GM21381 (cell line): ENCODE results near the gene FOXG1.

Experiments used
- ATAC-seq: cut with Tn5 transposase; IDR thresholded peaks from one replicate; pipeline ENCODE4 v1.9.1; 2021; ENCODE audit warnings: mild to moderate bottlenecking, moderate library complexity; ENCODE audit not compliant: unreplicated experiment

Gene FOXG1

DNA sequence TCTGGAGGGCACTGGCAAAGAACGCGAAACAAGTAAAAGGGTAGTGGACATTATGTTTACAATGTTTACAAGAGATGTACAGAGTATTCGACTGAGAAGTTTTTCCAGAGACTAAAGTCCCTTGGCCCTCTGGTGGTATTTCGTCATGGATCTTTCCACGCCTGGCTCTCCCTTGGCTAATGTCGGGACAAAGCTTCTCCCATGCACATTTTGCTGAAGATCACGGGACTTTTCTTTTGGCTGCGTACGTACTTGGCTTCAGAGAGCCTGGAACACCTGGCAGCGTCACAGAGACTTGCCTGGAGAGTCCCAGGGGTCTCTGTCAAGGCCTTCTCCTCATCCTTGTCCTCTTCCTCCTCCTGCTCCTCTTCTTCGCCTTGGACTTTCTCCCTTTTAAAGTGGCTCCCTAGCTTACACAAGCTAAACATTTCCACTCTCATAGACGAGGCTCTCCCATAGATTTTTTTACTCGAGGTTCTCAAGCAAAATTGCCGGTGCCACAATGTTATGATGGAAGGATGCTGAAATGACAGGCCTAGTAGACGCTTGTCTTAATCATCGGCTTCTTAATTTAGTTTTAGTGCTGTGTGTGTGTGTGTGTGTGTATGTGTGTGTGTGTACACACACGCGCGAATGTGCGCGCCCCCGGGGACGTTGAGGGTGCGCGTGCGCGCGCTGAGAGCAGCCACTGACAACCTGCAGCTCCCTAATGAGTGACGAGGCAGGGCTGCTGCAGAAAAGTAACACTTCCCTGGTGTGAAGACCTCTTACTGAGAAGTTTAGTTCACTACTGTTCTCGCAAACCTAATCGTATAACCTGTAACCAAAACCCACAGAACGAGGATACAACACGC, 4.9 kb upstream of the FOXG1 start:
- ATAC-seq = no peak

- ATAC-seq = no peak
These were observed 4.2 kb upstream of the FOXG1 start for GRCh38 chr14:28762303-28762954.

- ATAC-seq = no peak
These were observed 3.6 kb upstream of the FOXG1 start for GRCh38 chr14:28762955-28763326.

- ATAC-seq = no peak
These were observed 2.8 kb upstream of the FOXG1 start for GRCh38 chr14:28763751-28764256.

DNA sequence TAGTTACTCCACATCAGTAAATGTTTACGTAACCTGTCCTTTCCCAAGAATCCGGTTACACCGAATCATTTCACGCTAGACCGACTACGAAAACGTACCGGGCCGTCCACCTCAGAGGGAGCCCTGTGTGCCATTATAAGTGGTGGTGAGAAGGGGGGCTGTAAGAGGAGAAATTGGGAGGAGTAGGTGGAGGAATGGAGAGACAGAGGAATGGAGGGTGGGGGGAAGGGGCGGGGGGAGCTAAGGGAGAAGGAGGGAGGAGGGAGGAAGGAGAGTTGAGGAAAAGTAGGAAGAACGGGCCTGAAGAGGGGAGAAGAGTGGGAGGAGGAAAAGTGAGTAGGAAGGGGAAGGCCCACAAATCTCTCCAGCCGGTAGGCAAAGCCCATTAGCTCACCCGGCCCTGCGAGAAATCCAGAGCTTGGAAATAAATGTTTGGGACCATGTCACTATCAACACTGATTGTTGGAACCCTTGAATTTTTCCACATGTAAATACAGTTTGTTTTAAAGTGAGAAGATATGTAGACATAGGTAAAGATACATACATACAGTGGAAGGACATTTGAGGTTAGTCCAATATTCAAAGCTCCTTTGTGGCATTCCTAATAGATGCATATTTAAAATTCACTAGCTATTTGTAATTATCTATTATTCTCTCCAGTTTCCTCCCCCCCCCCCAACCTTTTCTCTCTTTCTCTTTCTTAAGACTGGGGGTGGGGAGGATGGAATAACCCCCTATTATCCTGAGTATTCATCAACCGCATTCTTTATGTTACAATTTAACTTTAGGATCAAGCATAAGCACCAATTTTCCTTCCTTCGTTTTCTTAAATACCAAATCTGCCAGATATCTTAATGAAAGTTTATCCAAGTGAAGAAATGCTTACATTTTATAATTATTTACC, 2.1 kb upstream of the FOXG1 start:
- ATAC-seq = no peak

- ATAC-seq = no peak
These were observed 1.3 kb upstream of the FOXG1 start for GRCh38 chr14:28765169-28765830.

GRCh38 chr14:28765831-28766468, 637 bp upstream of the FOXG1 start:
- no peak for ATAC-seq

- no peak for ATAC-seq
These were observed 654 bp downstream of the FOXG1 start for GRCh38 chr14:28767030-28767852.

DNA sequence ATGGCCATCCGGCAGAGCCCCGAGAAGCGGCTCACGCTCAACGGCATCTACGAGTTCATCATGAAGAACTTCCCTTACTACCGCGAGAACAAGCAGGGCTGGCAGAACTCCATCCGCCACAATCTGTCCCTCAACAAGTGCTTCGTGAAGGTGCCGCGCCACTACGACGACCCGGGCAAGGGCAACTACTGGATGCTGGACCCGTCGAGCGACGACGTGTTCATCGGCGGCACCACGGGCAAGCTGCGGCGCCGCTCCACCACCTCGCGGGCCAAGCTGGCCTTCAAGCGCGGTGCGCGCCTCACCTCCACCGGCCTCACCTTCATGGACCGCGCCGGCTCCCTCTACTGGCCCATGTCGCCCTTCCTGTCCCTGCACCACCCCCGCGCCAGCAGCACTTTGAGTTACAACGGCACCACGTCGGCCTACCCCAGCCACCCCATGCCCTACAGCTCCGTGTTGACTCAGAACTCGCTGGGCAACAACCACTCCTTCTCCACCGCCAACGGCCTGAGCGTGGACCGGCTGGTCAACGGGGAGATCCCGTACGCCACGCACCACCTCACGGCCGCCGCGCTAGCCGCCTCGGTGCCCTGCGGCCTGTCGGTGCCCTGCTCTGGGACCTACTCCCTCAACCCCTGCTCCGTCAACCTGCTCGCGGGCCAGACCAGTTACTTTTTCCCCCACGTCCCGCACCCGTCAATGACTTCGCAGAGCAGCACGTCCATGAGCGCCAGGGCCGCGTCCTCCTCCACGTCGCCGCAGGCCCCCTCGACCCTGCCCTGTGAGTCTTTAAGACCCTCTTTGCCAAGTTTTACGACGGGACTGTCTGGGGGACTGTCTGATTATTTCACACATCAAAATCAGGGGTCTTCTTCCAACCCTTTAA, 1.5 kb downstream of the FOXG1 start:
- ATAC-seq = no peak

- ATAC-seq = no peak
These were observed 2.8 kb downstream of the FOXG1 start for GRCh38 chr14:28769276-28769880.

DNA sequence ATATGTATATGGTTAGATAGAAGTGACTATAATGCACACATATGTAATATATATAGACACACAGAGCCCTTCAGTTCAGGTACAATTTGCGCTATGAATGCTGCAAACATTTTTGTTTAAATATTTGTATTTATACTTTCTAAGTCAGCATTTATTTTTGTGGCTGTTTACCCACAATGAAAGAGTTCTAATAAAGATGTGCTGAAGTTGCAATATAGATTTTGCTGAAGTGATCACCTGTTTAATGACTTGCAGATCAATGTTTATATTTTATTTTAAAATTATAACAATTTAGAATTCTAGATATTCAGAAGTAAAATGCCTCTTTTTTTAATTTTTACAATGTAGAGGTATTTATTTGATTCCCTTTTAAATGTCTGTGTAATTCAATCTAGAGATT, 3.5 kb downstream of the FOXG1 start:
- ATAC-seq = no peak

- ATAC-seq = no peak
These were observed 4.0 kb downstream of the FOXG1 start for GRCh38 chr14:28770630-28771029.

GRCh38 chr14:28771168-28771567, 4.6 kb downstream of the FOXG1 start:
- no peak for ATAC-seq

GRCh38 chr14:28772613-28773012, 6.0 kb downstream of the FOXG1 start:
- ATAC-seq = no peak

DNA sequence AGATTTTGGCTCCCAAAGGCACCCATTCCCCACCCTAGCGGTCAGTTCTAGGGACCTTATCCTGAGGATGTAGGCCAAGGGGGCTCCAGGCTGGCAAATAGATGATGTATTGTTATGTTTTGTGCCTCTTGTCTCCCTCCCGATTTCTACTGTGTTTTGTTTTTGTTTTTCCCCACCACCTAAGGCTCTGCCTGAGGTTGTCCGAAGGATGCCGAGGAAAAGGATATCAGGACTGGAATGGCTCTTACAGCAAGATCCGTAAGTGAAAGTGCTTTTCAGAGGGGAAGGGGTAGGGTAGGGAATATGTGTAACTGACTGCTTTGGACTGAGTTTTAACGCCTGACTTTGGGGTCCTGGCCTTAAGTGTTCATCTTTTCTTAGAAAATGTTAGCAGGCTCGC, 6.6 kb downstream of the FOXG1 start:
- ATAC-seq = no peak

GRCh38 chr14:28773861-28774691, 7.5 kb downstream of the FOXG1 start:
- ATAC-seq = no peak
